Measurements from ENCODE around the gene BSDC1.

GRCh38 chr1:32327204-32327603, 67.0 kb downstream of the BSDC1 start:
- TF ChIP-seq POLR2AphosphoS5 (IDR thresholded peaks at IDR 0.05) = no peak
- no peak for TF ChIP-seq POLR2A (IDR thresholded peaks at IDR 0.05)
- TF ChIP-seq CTCF (IDR thresholded peaks at IDR 0.05) = no peak

Measured in suprapubic skin (tissue), 4 donors.